ENCODE measurements around the gene MYO1H.

Gene MYO1H

DNA sequence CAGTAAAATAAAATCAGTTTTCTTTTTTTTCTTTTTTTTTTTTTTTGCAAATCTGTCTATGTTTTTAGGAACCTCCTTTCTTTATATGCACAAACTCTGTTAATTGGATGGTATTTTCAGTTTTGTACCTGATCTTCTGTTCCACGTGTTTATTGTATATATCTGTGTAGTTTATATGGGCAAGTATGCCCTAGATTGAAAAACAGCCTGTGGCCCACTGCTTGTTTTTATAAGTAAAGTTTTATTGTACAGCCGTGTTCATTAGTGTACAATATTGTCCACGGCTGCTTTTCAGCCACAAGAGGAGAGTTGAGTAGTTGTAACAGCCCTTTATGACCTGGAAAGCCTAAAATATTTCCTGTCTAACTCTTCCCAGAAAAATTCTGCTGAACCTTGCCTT, 18.7 kb upstream of the MYO1H start:
- DNase-seq (ENCODE audit: extremely low read depth, low read depth): no peak
- TF ChIP-seq, protein P1, sequence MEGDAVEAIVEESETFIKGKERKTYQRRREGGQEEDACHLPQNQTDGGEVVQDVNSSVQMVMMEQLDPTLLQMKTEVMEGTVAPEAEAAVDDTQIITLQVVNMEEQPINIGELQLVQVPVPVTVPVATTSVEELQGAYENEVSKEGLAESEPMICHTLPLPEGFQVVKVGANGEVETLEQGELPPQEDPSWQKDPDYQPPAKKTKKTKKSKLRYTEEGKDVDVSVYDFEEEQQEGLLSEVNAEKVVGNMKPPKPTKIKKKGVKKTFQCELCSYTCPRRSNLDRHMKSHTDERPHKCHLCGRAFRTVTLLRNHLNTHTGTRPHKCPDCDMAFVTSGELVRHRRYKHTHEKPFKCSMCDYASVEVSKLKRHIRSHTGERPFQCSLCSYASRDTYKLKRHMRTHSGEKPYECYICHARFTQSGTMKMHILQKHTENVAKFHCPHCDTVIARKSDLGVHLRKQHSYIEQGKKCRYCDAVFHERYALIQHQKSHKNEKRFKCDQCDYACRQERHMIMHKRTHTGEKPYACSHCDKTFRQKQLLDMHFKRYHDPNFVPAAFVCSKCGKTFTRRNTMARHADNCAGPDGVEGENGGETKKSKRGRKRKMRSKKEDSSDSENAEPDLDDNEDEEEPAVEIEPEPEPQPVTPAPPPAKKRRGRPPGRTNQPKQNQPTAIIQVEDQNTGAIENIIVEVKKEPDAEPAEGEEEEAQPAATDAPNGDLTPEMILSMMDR (IDR thresholded peaks at IDR 0.05; ENCODE audit: low read depth, low read length, missing control alignments): no peak
- H3K4me3 ChIP-seq (replicated peaks; ENCODE audit: low read depth, low read length): no peak overlapping the region

DNA sequence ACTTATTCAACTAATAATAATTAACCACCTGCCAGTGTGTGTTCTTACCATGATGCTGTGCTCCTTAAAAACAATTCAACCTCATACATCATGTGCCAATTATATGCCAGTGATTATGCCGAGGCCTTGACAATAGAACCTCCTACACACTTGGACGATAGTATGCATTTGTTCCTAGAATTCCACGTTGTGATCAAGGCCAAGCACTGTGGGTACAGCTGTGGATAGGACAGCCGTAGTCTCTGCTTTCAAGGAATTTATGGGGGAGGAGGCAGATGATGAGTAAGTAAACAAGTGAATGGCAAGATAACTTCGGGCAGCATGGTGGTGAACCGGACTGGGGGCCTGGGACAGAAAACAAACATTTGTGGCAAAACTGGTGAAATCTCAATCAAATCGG, 18.0 kb upstream of the MYO1H start:
- H3K4me3 ChIP-seq (replicated peaks; ENCODE audit: low read depth, low read length): no peak overlapping the region
- no peak for DNase-seq (ENCODE audit: extremely low read depth, low read depth)
- TF ChIP-seq, protein P1 (IDR thresholded peaks at IDR 0.05; ENCODE audit: low read depth, low read length, missing control alignments): no peak

DNA sequence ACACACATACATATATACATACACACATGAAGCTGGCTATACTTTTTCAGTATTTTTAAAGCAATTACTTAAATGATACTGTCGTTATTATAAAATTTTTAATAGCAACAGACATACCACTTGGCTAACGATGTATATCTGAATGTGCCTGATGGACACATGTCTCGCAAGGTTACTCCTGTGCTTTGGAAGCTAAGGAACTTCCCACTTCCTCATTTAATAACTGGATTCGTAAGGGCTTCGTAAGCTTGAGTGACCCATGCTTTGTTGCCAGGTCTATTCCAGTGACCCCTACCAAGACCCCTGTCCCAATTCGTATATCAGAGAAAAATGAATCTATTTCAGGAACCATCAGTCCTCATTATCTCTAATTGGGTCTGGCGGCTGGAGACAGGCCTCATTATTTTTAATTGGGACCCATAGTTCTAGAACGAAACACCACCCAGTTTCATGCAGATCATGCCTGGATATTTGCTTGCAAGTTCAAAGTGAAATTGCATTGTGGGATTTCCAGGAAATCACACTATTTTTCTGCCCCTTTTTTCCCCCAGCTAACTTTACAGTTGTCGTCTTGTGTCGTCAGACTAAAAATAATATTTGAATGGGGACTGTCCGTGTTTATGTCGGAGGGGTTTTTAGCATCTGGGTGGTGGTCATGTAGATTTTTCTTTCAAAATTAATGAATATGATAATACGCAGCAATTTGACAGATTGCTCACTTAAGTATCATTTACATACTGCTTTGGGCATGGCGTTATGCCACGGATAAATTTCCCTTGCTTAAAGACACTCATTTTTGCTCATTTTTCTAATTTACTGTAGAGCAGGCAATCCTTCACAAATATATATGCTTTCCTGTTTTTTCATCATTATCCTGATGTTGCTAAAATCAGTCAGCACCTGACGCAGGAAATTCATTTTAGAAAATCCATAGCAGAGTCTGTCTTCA, 17.1 kb upstream of the MYO1H start:
- TF ChIP-seq, protein P1 (IDR thresholded peaks at IDR 0.05; ENCODE audit: low read depth, low read length, missing control alignments): no peak
- DNase-seq (ENCODE audit: extremely low read depth, low read depth): no peak
- no peak overlapping the region for H3K4me3 ChIP-seq (replicated peaks; ENCODE audit: low read depth, low read length)

DNA sequence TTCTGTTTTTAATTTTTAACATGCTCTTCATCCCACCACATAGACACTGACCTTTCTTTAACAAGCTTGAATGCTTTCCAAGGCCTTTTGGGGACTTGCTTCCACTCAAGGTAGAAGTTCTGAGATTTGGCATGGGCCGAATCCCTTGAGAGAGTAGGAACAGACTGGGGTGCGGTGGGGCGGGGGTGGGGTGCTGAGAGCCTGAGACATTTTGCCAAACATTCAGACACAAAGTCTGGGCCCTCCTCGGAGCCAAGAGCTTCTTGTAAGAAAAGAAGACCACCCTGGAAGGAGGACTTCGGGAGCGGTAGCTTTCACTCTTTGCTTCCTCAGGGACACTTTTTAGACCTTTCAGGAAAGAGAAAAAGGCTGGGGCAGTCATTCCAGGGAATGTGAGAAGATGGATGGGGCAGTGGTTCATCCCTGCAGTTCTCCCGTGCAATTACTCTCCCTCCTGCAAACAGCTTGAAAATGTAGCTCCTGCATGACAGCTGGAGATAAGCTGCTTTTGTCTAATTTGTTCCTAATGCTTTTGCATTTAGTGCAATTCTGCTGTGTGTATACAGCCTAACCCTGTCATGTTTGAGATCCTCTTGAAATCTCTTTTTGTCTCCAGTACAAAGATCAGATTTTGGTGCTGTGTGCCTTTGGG, 16.3 kb upstream of the MYO1H start:
- TF ChIP-seq, protein P1 (IDR thresholded peaks at IDR 0.05; ENCODE audit: low read depth, low read length, missing control alignments): no peak
- DNase-seq (ENCODE audit: extremely low read depth, low read depth): no peak
- H3K4me3 ChIP-seq (replicated peaks; ENCODE audit: low read depth, low read length): no peak overlapping the region

DNA sequence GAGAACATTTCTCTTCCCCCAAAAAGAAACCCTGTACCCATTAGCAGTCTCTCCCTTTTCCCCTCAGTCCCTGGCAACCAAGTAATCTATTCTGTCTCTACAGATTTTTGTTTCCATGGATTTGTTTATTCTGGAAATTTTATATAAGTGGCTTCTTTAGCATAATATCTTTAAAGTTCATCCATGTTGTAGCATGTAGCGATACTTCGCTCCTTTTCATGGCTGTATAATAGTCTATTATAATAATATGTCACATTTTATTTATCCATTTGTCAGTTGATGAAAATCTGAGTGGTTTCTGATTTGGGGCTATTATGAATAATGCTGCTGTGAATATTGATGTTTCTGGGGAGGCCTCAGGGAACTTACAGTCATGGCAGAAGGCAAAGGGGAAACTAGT, 12.8 kb upstream of the MYO1H start:
- TF ChIP-seq, protein P1 (IDR thresholded peaks at IDR 0.05; ENCODE audit: low read depth, low read length, missing control alignments): no peak
- no peak overlapping the region for H3K4me3 ChIP-seq (replicated peaks; ENCODE audit: low read depth, low read length)
- DNase-seq (ENCODE audit: extremely low read depth, low read depth): no peak

DNA sequence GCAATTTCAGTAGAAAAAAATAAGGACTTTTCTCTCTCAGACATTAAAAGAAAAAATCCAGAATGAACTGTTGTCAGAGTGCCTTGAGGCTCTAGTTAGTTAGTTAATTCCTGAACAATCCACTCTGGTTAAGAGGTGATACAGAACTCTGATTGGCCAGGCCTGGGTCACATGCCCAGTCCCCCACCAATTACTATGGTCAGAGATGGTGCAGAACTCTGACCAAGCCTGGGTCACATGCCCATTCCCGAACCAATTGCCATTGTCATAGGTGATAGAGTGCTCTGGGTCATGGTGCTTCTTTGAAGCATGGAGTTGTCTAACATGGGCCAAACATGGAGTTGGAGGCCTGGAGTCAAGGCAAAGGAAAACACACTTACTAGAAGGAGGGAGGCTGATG, 11.1 kb upstream of the MYO1H start:
- no peak overlapping the region for H3K4me3 ChIP-seq (replicated peaks; ENCODE audit: low read depth, low read length)
- DNase-seq (ENCODE audit: extremely low read depth, low read depth): no peak
- TF ChIP-seq, protein P1 (IDR thresholded peaks at IDR 0.05; ENCODE audit: low read depth, low read length, missing control alignments): no peak

Measured in HFF-Myc (cell line).